ENCODE results near the gene SPATS2.

- TF ChIP-seq CTCF (IDR thresholded peaks at IDR 0.05) (no peak), POLR2A (IDR thresholded peaks at IDR 0.05) (no peak), EP300 (IDR thresholded peaks at IDR 0.05) (no peak), POLR2AphosphoS5 (IDR thresholded peaks at IDR 0.05) (no peak)
Observed at GRCh38 chr12:49519574-49519936, 152.3 kb downstream of the SPATS2 start.

Data from gastroesophageal sphincter (tissue), 3 donors.